PC-3 (cell line): Measurements from ENCODE around the gene TMIGD1. TPM values are rescaled to one million over a fixed set of nuclear protein-coding genes. Genes with fewer than 3 reads are reported as not detected.

Experiments used
- ATAC-seq: fragments of 200-7000 bp; cut with Tn5 transposase; 2 replicates; pipeline ENCODE4 v1.9.1; 2020; ENCODE audit warnings: mild to moderate bottlenecking, moderate library complexity
- BruUV-seq: library from RNA; stranded (reverse); fragments of 400-500 nt; replicated peaks from 2 replicates; lab custom pipeline; 2021; lab: Mats Ljungman, UMichigan
- CTCF ChIA-PET: fragments of 300-600 bp; sonication (Branson Sonifier 250); formaldehyde crosslinking; loops from one replicate; lab custom pipeline; 2022; ENCODE audit warnings: antibody characterized with exemption; lab: Charles Lee
- POLR2A ChIA-PET: fragments of 300-600 bp; sonication (Branson Sonifier 250); formaldehyde crosslinking; loops from one replicate; lab custom pipeline; 2022; ENCODE audit warnings: antibody characterized with exemption; ENCODE audit not compliant: unreplicated experiment; lab: Charles Lee
- DNase-seq: peaks from one replicate; pipeline ENCODE4 v3.0.0-alpha.2; 2015
- H2AFZ ChIP-seq: fragments of 300-600 bp; sonication (generic); 2 replicates; pipeline ENCODE4 v1.6.0; 2016; ENCODE audit warnings: antibody characterized with exemption, low read length
- H3F3A ChIP-seq: fragments of 300-600 bp; sonication (generic); one replicate; pipeline ENCODE4 v1.6.0; 2017; ENCODE audit warnings: antibody characterized with exemption, low read length, control low read depth, mild to moderate bottlenecking; ENCODE audit not compliant: unreplicated experiment
- H3K27ac ChIP-seq: fragments of 300-600 bp; sonication (generic); 2 replicates; pipeline ENCODE4 v1.5.1; 2016; ENCODE audit warnings: mild to moderate bottlenecking, low read length
- H3K27me3 ChIP-seq: fragments of 300-600 bp; sonication (generic); 2 replicates; pipeline ENCODE4 v1.6.1; 2016; ENCODE audit warnings: low read length, mixed read lengths
- H3K36me3 ChIP-seq: fragments of 300-600 bp; sonication (generic); 2 replicates; pipeline ENCODE4 v1.6.1; 2016; ENCODE audit warnings: low read depth, mixed run types, low read length, mixed read lengths
- H3K4me1 ChIP-seq: fragments of 300-600 bp; sonication (generic); 2 replicates; pipeline ENCODE4 v1.5.1; 2016; ENCODE audit warnings: low read length; ENCODE audit not compliant: insufficient read depth
- H3K4me2 ChIP-seq: fragments of 300-600 bp; sonication (generic); 2 replicates; pipeline ENCODE4 v1.6.0; 2016; ENCODE audit warnings: low read length
- H3K4me3 ChIP-seq: fragments of 300-600 bp; sonication (generic); 2 replicates; pipeline ENCODE4 v1.5.1; 2016; ENCODE audit warnings: mild to moderate bottlenecking, low read length, mixed read lengths
- H3K79me2 ChIP-seq: fragments of 300-600 bp; sonication (generic); 2 replicates; pipeline ENCODE4 v1.6.1; 2017; ENCODE audit warnings: low read length, mixed read lengths
- H3K9ac ChIP-seq: fragments of 300-600 bp; sonication (generic); 2 replicates; pipeline ENCODE4 v1.6.0; 2016; ENCODE audit warnings: mild to moderate bottlenecking, low read length
- H3K9me2 ChIP-seq: fragments of 300-600 bp; sonication (generic); replicated peaks from 2 replicates; pipeline ENCODE4 v1.6.1; 2016; ENCODE audit warnings: mixed run types, low read length, mixed read lengths
- H3K9me3 ChIP-seq: fragments of 300-600 bp; sonication (generic); 2 replicates; pipeline ENCODE4 v1.6.1; 2016; ENCODE audit warnings: low read length, mixed read lengths
- H4K20me1 ChIP-seq: fragments of 300-600 bp; sonication (generic); 2 replicates; pipeline ENCODE4 v1.6.1; 2016; ENCODE audit warnings: low read length, mixed read lengths
- CTCF ChIP-seq: fragments of 300-600 bp; sonication (generic); conservative IDR thresholded peaks from 2 replicates; pipeline ENCODE4 v1.5.1; 2017; ENCODE audit warnings: antibody characterized with exemption, low read depth, mild to moderate bottlenecking, low read length
- EZH2 ChIP-seq: fragments of 300-600 bp; sonication (generic); IDR thresholded peaks from one replicate; pipeline ENCODE4 v1.6.1; 2017; ENCODE audit warnings: antibody characterized with exemption, mild to moderate bottlenecking, low read length; ENCODE audit not compliant: unreplicated experiment
- EZH2phosphoT487 ChIP-seq: fragments of 300-600 bp; sonication (generic); IDR thresholded peaks from 2 replicates; pipeline ENCODE4 v1.6.1; 2018; ENCODE audit warnings: mild to moderate bottlenecking, antibody characterized with exemption, low read length, borderline replicate concordance
- intact Hi-C: fragments of 100-400 bp; cut with micrococcal nuclease; formaldehyde crosslinking; loops from 2 replicates; pipeline ENCODE4 v1.9.0; 2023
- total RNA-seq: library from RNA; depleted of rRNA; stranded (reverse); fragments of >200 nt; gene quantifications from 2 replicates; pipeline ENCODE4 v1.2.3, GENCODE V29; 2014

Gene TMIGD1
- total RNA-seq, 1 experiment from 2014 or later: not detected

- Histone ChIP-seq H3K27me3 (no peaks in the 10 kb centered on the region), H3K4me3 (no peak overlapping the region), H3K9me3 (no peaks in the 10 kb centered on the region), H3K27ac (no peak overlapping the region), H3K9me2 (no peaks in the 10 kb centered on the region), H3K4me1 (peaks cover 31% of the 10 kb centered on the region), H3K4me2 (peak overlapping the region; percentile 41), H3K36me3 (no peaks in the 10 kb centered on the region; the same call in 1 of the 2 replicates), H3F3A (peaks cover 4% of the 10 kb centered on the region), H3K9ac (no peak overlapping the region), H3K79me2 (no peaks in the 10 kb centered on the region), H4K20me1 (no peaks in the 10 kb centered on the region), H2AFZ (peak overlapping the region; percentile 42; the same call in 1 of the 2 replicates)
- no peak for ATAC-seq
- intact Hi-C loops: loop anchor here (1.0 to 2.0 kb wide), 3 partner anchors 30 to 136 kb away; partner anchors contain the start of gene GOSR1
- CTCF ChIA-PET: interaction anchor here (0.5 to 0.6 kb wide), 3 partner anchors 14 to 563 kb away, joined by 3 to 8 read pairs (median 4); no protein-coding TSS in a partner anchor
- peak; percentile 17 for DNase-seq
- BruUV-seq: no TSS peak
- POLR2A ChIA-PET: no interaction called here
- no peak for TF ChIP-seq EZH2phosphoT487
- no peak for TF ChIP-seq EZH2
- no peak for TF ChIP-seq CTCF
These were observed 7.0 kb upstream of the TMIGD1 start for GRCh38 chr17:30340801-30341356.

DNA sequence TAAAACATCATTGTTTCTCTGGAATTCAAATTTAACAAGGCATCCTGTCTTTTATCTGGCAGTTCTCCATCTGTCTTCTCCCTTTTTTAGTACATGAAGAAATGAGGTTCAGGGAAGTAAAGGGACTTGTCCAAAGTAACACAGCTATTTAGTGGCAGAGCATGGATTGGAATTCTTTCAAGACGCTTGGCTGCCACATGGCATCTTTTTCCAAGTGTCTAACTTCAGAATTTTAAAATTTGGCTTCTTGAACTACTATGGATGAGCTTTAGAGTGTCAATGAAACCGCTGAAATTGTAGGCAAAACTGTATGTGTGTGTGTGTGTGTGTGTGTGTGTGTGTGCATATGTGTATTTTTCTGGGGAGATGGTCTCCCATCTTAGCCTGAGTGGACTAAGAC is 5.2 kb upstream of the TMIGD1 start:
- peaks cover 13% of the 10 kb centered on the region for H3K4me1 ChIP-seq
- H2AFZ ChIP-seq: no peak overlapping the region
- no peaks in the 10 kb centered on the region; the same call in 1 of the 2 replicates for H3K36me3 ChIP-seq
- intact Hi-C loops: no loop called here
- H3K79me2 ChIP-seq: no peaks in the 10 kb centered on the region
- H3K27ac ChIP-seq: no peak overlapping the region
- ChIA-PET CTCF (no interaction called here), POLR2A (no interaction called here)
- no peak for ATAC-seq
- no peaks in the 10 kb centered on the region for H3K27me3 ChIP-seq
- H3K4me3 ChIP-seq: no peak overlapping the region
- H3K9me3 ChIP-seq: no peaks in the 10 kb centered on the region
- DNase-seq: no peak
- H3K9ac ChIP-seq: no peak overlapping the region
- H3K4me2 ChIP-seq: no peak overlapping the region
- TF ChIP-seq EZH2phosphoT487: no peak
- TF ChIP-seq CTCF: no peak
- no peak for TF ChIP-seq EZH2
- H3F3A ChIP-seq: no peaks in the 10 kb centered on the region
- H3K9me2 ChIP-seq: no peaks in the 10 kb centered on the region
- no TSS peak for BruUV-seq
- H4K20me1 ChIP-seq: no peaks in the 10 kb centered on the region

- POLR2A ChIA-PET: no interaction called here
- Histone ChIP-seq H2AFZ (no peak overlapping the region), H3K27me3 (no peaks in the 10 kb centered on the region), H3K9me3 (no peaks in the 10 kb centered on the region), H3K27ac (no peak overlapping the region), H3K4me2 (no peak overlapping the region), H3F3A (no peaks in the 10 kb centered on the region), H4K20me1 (no peaks in the 10 kb centered on the region), H3K4me3 (no peak overlapping the region), H3K4me1 (peaks cover 9% of the 10 kb centered on the region), H3K9ac (no peak overlapping the region), H3K79me2 (no peaks in the 10 kb centered on the region), H3K9me2 (no peaks in the 10 kb centered on the region), H3K36me3 (no peaks in the 10 kb centered on the region; the same call in 1 of the 2 replicates)
- ATAC-seq (no peak), DNase-seq (no peak)
- no peak for TF ChIP-seq CTCF
- TF ChIP-seq EZH2: no peak
- TF ChIP-seq EZH2phosphoT487: no peak
- CTCF ChIA-PET: no interaction called here
- intact Hi-C loops: no loop called here
- no TSS peak for BruUV-seq
These were observed 3.6 kb upstream of the TMIGD1 start for GRCh38 chr17:30337393-30337999.
